ENCODE data around the gene PCSK6.
"Not testable (repeated sequence)": the region's sequence is repeated elsewhere in the genome, so short reads cannot be mapped to it uniquely, and the experiment has no call there.

PCSK6 gene

GRCh38 chr15:101358895-101359294 is 130.6 kb downstream of the PCSK6 start:
- no peak overlapping the region for H3K9ac ChIP-seq (ENCODE audit: low read length)
- no peak overlapping the region for H3K4me3 ChIP-seq (ENCODE audit: low read length)
- no peak overlapping the region for H3K4me2 ChIP-seq (ENCODE audit: low read depth, low read length)
- no peaks in the 10 kb centered on the region for H4K20me1 ChIP-seq (ENCODE audit: insufficient read depth, low read length)
- H3K36me3 ChIP-seq (replicated peaks; ENCODE audit: insufficient read depth, low read length) = no peaks in the 10 kb centered on the region
- H2AFZ ChIP-seq (ENCODE audit: low read length) = no peak overlapping the region
- TF ChIP-seq EZH2phosphoT487 (IDR thresholded peaks at IDR 0.05; ENCODE audit: low read length) = no peak
- no peak for TF ChIP-seq EZH2 (optimal IDR thresholded peaks at IDR 0.05; ENCODE audit: low read depth, low read length)
- TF ChIP-seq, protein P1, sequence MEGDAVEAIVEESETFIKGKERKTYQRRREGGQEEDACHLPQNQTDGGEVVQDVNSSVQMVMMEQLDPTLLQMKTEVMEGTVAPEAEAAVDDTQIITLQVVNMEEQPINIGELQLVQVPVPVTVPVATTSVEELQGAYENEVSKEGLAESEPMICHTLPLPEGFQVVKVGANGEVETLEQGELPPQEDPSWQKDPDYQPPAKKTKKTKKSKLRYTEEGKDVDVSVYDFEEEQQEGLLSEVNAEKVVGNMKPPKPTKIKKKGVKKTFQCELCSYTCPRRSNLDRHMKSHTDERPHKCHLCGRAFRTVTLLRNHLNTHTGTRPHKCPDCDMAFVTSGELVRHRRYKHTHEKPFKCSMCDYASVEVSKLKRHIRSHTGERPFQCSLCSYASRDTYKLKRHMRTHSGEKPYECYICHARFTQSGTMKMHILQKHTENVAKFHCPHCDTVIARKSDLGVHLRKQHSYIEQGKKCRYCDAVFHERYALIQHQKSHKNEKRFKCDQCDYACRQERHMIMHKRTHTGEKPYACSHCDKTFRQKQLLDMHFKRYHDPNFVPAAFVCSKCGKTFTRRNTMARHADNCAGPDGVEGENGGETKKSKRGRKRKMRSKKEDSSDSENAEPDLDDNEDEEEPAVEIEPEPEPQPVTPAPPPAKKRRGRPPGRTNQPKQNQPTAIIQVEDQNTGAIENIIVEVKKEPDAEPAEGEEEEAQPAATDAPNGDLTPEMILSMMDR (IDR thresholded peaks at IDR 0.05; ENCODE audit: low read length) = no peak
- no peaks in the 10 kb centered on the region; the same call in 1 of the 2 replicates for H3K27me3 ChIP-seq (replicated peaks; ENCODE audit: insufficient read depth, low read length)
- H3F3A ChIP-seq (ENCODE audit: insufficient read depth, low read length) = no peaks in the 10 kb centered on the region
- H3K9me3 ChIP-seq (replicated peaks; ENCODE audit: insufficient read depth, low read length) = no peaks in the 10 kb centered on the region
- H3K79me2 ChIP-seq (ENCODE audit: low read length) = no peaks in the 10 kb centered on the region
- H3K4me1 ChIP-seq (ENCODE audit: low read length) = no peaks in the 10 kb centered on the region
- H3K27ac ChIP-seq (ENCODE audit: low read length) = no peak overlapping the region
- DNase-seq = no peak
- no peaks in the 10 kb centered on the region for H3K9me2 ChIP-seq (replicated peaks; ENCODE audit: insufficient read depth, low read length)

GRCh38 chr15:101357885-101358284 is 131.6 kb downstream of the PCSK6 start:
- H3K4me2 ChIP-seq (ENCODE audit: low read depth, low read length) = no peak overlapping the region
- no peaks in the 10 kb centered on the region for H3K79me2 ChIP-seq (ENCODE audit: low read length)
- H3K27ac ChIP-seq (ENCODE audit: low read length) = no peak overlapping the region
- no peaks in the 10 kb centered on the region for H3K9me3 ChIP-seq (replicated peaks; ENCODE audit: insufficient read depth, low read length)
- no peaks in the 10 kb centered on the region; the same call in 1 of the 2 replicates for H3K27me3 ChIP-seq (replicated peaks; ENCODE audit: insufficient read depth, low read length)
- DNase-seq = no peak
- no peak overlapping the region for H3K9ac ChIP-seq (ENCODE audit: low read length)
- no peaks in the 10 kb centered on the region for H3K36me3 ChIP-seq (replicated peaks; ENCODE audit: insufficient read depth, low read length)
- TF ChIP-seq, protein P1 (IDR thresholded peaks at IDR 0.05; ENCODE audit: low read length) = no peak
- no peak for TF ChIP-seq EZH2 (optimal IDR thresholded peaks at IDR 0.05; ENCODE audit: low read depth, low read length)
- TF ChIP-seq EZH2phosphoT487 (IDR thresholded peaks at IDR 0.05; ENCODE audit: low read length) = no peak
- H2AFZ ChIP-seq (ENCODE audit: low read length) = no peak overlapping the region
- no peaks in the 10 kb centered on the region for H3K4me1 ChIP-seq (ENCODE audit: low read length)
- H3K9me2 ChIP-seq (replicated peaks; ENCODE audit: insufficient read depth, low read length) = no peaks in the 10 kb centered on the region
- H3K4me3 ChIP-seq (ENCODE audit: low read length) = no peak overlapping the region
- H3F3A ChIP-seq (ENCODE audit: insufficient read depth, low read length) = no peaks in the 10 kb centered on the region
- no peaks in the 10 kb centered on the region for H4K20me1 ChIP-seq (ENCODE audit: insufficient read depth, low read length)

GRCh38 chr15:101357333-101357732 is 132.2 kb downstream of the PCSK6 start:
- H3K36me3 ChIP-seq (replicated peaks; ENCODE audit: insufficient read depth, low read length) = no peaks in the 10 kb centered on the region
- H3K4me1 ChIP-seq (ENCODE audit: low read length) = no peaks in the 10 kb centered on the region
- no peak overlapping the region for H3K9ac ChIP-seq (ENCODE audit: low read length)
- no peaks in the 10 kb centered on the region for H3K79me2 ChIP-seq (ENCODE audit: low read length)
- H3K9me2 ChIP-seq (replicated peaks; ENCODE audit: insufficient read depth, low read length) = no peaks in the 10 kb centered on the region
- H3K4me3 ChIP-seq (ENCODE audit: low read length) = no peak overlapping the region
- H3K4me2 ChIP-seq (ENCODE audit: low read depth, low read length) = no peak overlapping the region
- no peaks in the 10 kb centered on the region for H3K9me3 ChIP-seq (replicated peaks; ENCODE audit: insufficient read depth, low read length)
- no peak overlapping the region for H3K27ac ChIP-seq (ENCODE audit: low read length)
- H2AFZ ChIP-seq (ENCODE audit: low read length) = no peak overlapping the region
- H3K27me3 ChIP-seq (replicated peaks; ENCODE audit: insufficient read depth, low read length) = no peaks in the 10 kb centered on the region
- H4K20me1 ChIP-seq (ENCODE audit: insufficient read depth, low read length) = no peaks in the 10 kb centered on the region
- no peaks in the 10 kb centered on the region for H3F3A ChIP-seq (ENCODE audit: insufficient read depth, low read length)
- no peak for DNase-seq
- TF ChIP-seq EZH2 (optimal IDR thresholded peaks at IDR 0.05; ENCODE audit: low read depth, low read length) = no peak
- no peak for TF ChIP-seq EZH2phosphoT487 (IDR thresholded peaks at IDR 0.05; ENCODE audit: low read length)
- TF ChIP-seq, protein P1 (IDR thresholded peaks at IDR 0.05; ENCODE audit: low read length) = no peak

GRCh38 chr15:101356512-101357172 is 132.9 kb downstream of the PCSK6 start:
- H3K27ac ChIP-seq (ENCODE audit: low read length); H3K9me3 ChIP-seq (replicated peaks; ENCODE audit: insufficient read depth, low read length); H3K27me3 ChIP-seq (replicated peaks; ENCODE audit: insufficient read depth, low read length); H3K9ac ChIP-seq (ENCODE audit: low read length); H3K4me3 ChIP-seq (ENCODE audit: low read length); H4K20me1 ChIP-seq (ENCODE audit: insufficient read depth, low read length); H3K9me2 ChIP-seq (replicated peaks; ENCODE audit: insufficient read depth, low read length); H3K4me1 ChIP-seq (ENCODE audit: low read length); H2AFZ ChIP-seq (ENCODE audit: low read length); H3K4me2 ChIP-seq (ENCODE audit: low read depth, low read length); H3K79me2 ChIP-seq (ENCODE audit: low read length); H3F3A ChIP-seq (ENCODE audit: insufficient read depth, low read length); H3K36me3 ChIP-seq (replicated peaks; ENCODE audit: insufficient read depth, low read length); DNase-seq: not testable (repeated sequence)

Measured in MM.1S (cell line).